ENCODE measurements around the gene LMOD3. TPM values are rescaled to one million over a fixed set of nuclear protein-coding genes. Genes with fewer than 3 reads are reported as not detected.

The LMOD3 gene
- total RNA-seq, 4 donors from 2014 or later = not detected

DNA sequence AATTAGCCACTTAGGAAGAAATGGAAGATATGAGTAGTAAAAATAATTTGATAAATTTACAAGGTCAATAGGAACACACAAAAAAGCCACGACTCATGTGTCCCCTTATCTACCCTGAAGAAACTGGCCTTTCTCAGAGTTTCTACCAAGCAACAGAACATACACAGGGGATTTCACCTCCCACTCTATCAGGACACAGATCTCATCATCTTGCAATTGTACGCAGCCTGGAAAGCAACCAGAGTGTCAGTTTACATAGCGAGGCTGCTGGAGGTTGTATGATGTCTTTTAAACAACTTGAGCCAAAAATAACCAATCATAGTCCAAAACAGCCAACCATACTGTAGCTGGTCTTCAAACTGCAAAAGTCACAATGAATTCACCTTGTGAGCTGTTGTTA is 19.7 kb upstream of the LMOD3 start:
- DNase-seq (ENCODE audit: low spot score) = no peak
- TF ChIP-seq, protein P1, sequence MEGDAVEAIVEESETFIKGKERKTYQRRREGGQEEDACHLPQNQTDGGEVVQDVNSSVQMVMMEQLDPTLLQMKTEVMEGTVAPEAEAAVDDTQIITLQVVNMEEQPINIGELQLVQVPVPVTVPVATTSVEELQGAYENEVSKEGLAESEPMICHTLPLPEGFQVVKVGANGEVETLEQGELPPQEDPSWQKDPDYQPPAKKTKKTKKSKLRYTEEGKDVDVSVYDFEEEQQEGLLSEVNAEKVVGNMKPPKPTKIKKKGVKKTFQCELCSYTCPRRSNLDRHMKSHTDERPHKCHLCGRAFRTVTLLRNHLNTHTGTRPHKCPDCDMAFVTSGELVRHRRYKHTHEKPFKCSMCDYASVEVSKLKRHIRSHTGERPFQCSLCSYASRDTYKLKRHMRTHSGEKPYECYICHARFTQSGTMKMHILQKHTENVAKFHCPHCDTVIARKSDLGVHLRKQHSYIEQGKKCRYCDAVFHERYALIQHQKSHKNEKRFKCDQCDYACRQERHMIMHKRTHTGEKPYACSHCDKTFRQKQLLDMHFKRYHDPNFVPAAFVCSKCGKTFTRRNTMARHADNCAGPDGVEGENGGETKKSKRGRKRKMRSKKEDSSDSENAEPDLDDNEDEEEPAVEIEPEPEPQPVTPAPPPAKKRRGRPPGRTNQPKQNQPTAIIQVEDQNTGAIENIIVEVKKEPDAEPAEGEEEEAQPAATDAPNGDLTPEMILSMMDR (IDR thresholded peaks at IDR 0.05) = no peak
- no peak for ATAC-seq (ENCODE audit: low FRiP score)

DNA sequence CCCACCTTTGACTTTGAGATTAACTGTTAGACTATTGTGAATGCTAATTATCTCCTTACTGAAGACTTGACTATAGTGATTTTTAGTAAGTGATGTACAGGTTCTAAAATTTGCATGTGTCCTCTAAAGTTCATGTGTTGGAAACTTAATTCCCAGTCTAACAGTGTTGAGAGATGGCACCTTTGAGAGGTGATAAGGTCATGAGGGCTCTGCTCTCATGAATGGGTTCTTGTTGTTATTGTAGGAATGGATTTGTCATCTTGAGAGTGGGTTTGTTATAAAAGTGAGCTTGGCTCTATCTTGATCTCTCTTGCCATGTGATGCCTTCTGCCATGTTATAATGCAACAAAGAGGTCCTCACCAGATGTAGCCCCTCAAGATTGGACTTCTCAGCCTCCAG is 18.9 kb upstream of the LMOD3 start:
- no peak for ATAC-seq (ENCODE audit: low FRiP score)
- TF ChIP-seq, protein P1 (IDR thresholded peaks at IDR 0.05) = no peak
- no peak for DNase-seq (ENCODE audit: low spot score)

DNA sequence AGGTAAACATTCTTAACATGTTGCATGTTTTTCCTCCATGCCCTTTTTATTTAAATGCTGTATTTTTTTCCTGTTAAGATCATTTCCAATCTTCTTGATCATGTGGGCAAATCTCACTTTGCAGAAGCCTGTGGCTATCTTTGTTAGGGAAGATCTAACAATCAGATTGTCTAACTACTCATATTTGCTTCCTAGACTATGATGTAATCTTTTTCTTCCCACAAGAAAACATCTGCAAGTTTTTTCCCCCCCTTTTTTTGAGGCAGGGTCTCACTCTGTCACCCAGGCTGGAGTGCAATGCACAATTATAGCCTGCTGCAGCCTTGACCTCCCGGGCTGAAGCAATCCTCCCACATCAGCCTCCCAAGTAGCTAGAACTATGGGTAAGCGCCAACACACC is 15.0 kb upstream of the LMOD3 start:
- TF ChIP-seq, protein P1 (IDR thresholded peaks at IDR 0.05) = no peak
- ATAC-seq (ENCODE audit: low FRiP score) = no peak

DNA sequence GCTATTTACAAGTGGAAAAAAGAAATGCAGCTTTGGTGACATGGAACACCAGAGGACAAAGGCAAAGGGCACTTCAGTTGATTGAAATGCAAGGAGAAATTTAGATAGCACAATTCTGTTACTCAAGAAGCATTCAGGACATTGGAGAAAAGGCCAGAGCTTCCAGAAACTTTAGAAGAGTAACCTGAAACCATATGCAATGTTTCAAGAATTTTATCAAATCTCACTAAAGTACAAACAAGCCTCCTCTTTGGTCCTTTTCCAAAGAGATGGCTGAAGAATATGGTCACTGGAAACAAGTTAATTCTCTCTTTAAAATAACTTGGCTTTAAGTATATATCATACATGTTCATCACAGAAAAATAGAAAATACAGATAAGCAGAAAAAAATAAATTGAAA is 14.6 kb upstream of the LMOD3 start:
- TF ChIP-seq, protein P1 (IDR thresholded peaks at IDR 0.05) = no peak
- DNase-seq (ENCODE audit: low spot score) (no peak), ATAC-seq (ENCODE audit: low FRiP score) (no peak)

More for the DNA sequence above, 15.0 kb upstream of the LMOD3 start:
- DNase-seq (ENCODE audit: low spot score) = no peak

DNA sequence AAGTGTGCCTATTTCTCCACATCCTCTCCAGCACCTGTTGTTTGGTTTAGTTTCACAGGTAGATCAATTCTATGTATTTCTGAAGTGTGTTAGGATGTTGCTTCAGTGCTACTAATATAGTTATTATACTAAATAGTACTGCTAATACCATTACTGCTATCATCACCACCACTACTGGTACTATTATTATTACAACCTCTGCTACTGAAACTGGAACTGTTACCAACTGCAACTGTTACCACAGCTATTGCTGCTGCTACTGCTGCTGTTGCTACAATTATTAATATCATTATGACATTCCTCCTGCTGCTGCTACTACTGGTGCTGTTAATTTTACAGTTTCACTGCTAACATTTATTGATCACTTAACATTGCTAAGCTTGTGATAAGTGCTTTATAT is 8.3 kb upstream of the LMOD3 start:
- no peak for ATAC-seq (ENCODE audit: low FRiP score)
- DNase-seq (ENCODE audit: low spot score) = no peak
- TF ChIP-seq, protein P1 (IDR thresholded peaks at IDR 0.05) = no peak

DNA sequence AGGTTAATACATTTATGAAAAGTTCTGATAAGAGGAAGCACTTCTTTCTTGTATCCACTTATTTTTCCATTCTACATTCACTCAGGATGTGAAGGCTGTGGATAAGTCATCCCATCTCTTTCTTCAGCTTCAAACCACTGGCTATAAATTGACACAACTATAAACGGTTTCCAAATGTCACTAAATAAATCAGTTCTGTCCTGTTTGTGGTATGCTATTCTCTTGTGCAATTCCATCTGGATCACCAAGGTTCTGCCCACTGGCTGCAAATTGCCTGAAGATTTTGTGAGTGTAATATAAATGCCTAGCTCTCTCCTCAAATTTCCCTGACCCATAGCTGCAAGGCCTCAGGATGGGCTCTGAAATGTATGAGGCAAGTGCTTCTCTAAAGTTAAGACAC is 7.1 kb upstream of the LMOD3 start:
- ATAC-seq (ENCODE audit: low FRiP score) (no peak), DNase-seq (ENCODE audit: low spot score) (no peak)
- TF ChIP-seq, protein P1 (IDR thresholded peaks at IDR 0.05) = no peak

DNA sequence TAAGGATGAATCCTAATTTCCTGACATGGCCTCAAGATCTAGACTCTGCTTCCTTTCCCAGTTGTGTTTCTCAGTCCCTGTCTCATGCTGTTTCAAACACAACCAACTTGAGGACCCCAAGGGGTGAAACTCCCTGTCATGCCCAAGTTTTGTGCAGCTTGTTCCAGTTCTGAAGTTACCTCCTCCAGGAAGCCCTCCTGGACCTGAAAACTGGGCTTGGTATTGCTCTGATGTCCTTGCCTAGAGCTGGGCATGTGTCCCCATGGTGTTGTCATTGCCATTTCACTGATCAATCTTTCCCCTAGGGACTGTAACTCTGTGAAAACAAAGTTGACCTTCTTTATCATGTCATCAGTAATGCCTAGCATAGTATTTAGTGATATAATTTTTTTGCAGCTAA is 6.1 kb upstream of the LMOD3 start:
- DNase-seq (ENCODE audit: low spot score) (no peak), ATAC-seq (ENCODE audit: low FRiP score) (no peak)
- TF ChIP-seq, protein P1 (IDR thresholded peaks at IDR 0.05) = no peak

Data from omental fat pad (tissue), 4 donors.